ENCODE data around the gene IL17D.
"Not testable (repeated sequence)": the region's sequence is repeated elsewhere in the genome, so short reads cannot be mapped to it uniquely, and the experiment has no call there.

IL17D gene

GRCh38 chr13:20702915-20703779 lies at the start of gene IL17D:
IL17D (plus strand) TSS chr13:20703699; CDS start chr13:20704002, 303 bp downstream.
- DNase-seq, result no peak

GRCh38 chr13:20654156-20654555 lies 49.3 kb upstream of the IL17D start:
- no peak for DNase-seq

- no peak for DNase-seq
Observed at GRCh38 chr13:20658451-20659040, 45.0 kb upstream of the IL17D start.

GRCh38 chr13:20664351-20664750 lies 39.1 kb upstream of the IL17D start:
- DNase-seq, result no peak

- DNase-seq, result no peak
Observed at GRCh38 chr13:20666948-20667347, 36.6 kb upstream of the IL17D start.

GRCh38 chr13:20667857-20668437 lies 35.6 kb upstream of the IL17D start:
- DNase-seq, result no peak

GRCh38 chr13:20669162-20669561 lies 34.3 kb upstream of the IL17D start:
- DNase-seq, result no peak

GRCh38 chr13:20671789-20672188 lies 31.7 kb upstream of the IL17D start:
- no peak for DNase-seq

GRCh38 chr13:20672772-20673171 lies 30.7 kb upstream of the IL17D start:
- no peak for DNase-seq

GRCh38 chr13:20673715-20674114 lies 29.8 kb upstream of the IL17D start:
- no peak for DNase-seq

- no peak for DNase-seq
Observed at GRCh38 chr13:20676213-20676612, 27.3 kb upstream of the IL17D start.

- DNase-seq, result not testable (repeated sequence)
Observed at GRCh38 chr13:20678606-20679005, 24.9 kb upstream of the IL17D start.

- no peak for DNase-seq
Observed at GRCh38 chr13:20679879-20680278, 23.6 kb upstream of the IL17D start.

GRCh38 chr13:20680416-20681080 lies 23.0 kb upstream of the IL17D start:
- no peak for DNase-seq

GRCh38 chr13:20681481-20681880 lies 22.0 kb upstream of the IL17D start:
- not testable (repeated sequence) for DNase-seq

GRCh38 chr13:20682061-20682460 lies 21.4 kb upstream of the IL17D start:
- no peak for DNase-seq

- no peak for DNase-seq
Observed at GRCh38 chr13:20684041-20684440, 19.5 kb upstream of the IL17D start.

GRCh38 chr13:20684546-20684945 lies 19.0 kb upstream of the IL17D start:
- no peak for DNase-seq

- DNase-seq, result no peak
Observed at GRCh38 chr13:20685092-20685491, 18.4 kb upstream of the IL17D start.

- DNase-seq, result no peak
Observed at GRCh38 chr13:20686167-20686566, 17.3 kb upstream of the IL17D start.

- no peak for DNase-seq
Observed at GRCh38 chr13:20686863-20687579, 16.5 kb upstream of the IL17D start.

- no peak for DNase-seq
Observed at GRCh38 chr13:20689291-20689690, 14.2 kb upstream of the IL17D start.

- no peak for DNase-seq
Observed at GRCh38 chr13:20691616-20692015, 11.9 kb upstream of the IL17D start.
